ENCODE measurements around the gene KLHL29. TPM values are rescaled to one million over a fixed set of nuclear protein-coding genes. Genes with fewer than 3 reads are reported as not detected.
A peak's percentile ranks its signal among the peaks of the same experiment; 100 is the strongest.

Gene KLHL29
- total and polyA plus RNA-seq, 2 experiments from 2014 or later = 3.8 to 9.9 TPM

DNA sequence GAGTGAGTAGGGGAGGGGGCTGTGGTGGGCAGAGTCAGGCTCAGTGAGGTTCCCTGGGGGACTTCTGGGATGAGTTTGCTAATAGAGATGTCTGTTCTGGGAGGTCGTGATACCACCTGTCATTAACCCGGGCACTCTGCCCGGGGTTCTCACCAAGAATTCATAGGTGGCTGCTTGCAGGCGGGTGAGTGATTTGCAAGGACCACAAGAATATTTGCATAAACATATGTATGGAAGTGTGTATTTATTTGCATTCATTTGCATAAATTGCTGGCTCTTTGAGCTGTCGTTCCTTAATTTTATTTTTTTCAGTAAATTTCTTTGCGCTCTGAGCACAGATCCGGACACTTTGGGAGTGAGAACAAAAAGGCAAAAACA, 282.0 kb downstream of the KLHL29 start:
- no peak overlapping the region for H3K27ac ChIP-seq
- no peaks in the 10 kb centered on the region for H3K4me1 ChIP-seq (ENCODE audit: insufficient read depth)
- no peaks in the 10 kb centered on the region for H3K79me2 ChIP-seq
- H3K9me3 ChIP-seq (ENCODE audit: low read depth) = no peaks in the 10 kb centered on the region
- H3K4me2 ChIP-seq = no peak overlapping the region
- no peak for DNase-seq (ENCODE audit: low spot score)
- no peaks in the 10 kb centered on the region for H3K9me2 ChIP-seq (replicated peaks; ENCODE audit: insufficient read depth)
- no peak overlapping the region for H3K4me3 ChIP-seq
- H2AFZ ChIP-seq = no peak overlapping the region
- H4K20me1 ChIP-seq (ENCODE audit: insufficient read depth, poor library complexity, severe bottlenecking) = no peaks in the 10 kb centered on the region
- H3K27me3 ChIP-seq = no peaks in the 10 kb centered on the region
- TF ChIP-seq EZH2 (IDR thresholded peaks at IDR 0.05; ENCODE audit: borderline replicate concordance) (no peak), EZH2phosphoT487 (IDR thresholded peaks at IDR 0.05; ENCODE audit: low read depth, severe bottlenecking, unreplicated experiment) (no peak)
- TF ChIP-seq, protein P1, sequence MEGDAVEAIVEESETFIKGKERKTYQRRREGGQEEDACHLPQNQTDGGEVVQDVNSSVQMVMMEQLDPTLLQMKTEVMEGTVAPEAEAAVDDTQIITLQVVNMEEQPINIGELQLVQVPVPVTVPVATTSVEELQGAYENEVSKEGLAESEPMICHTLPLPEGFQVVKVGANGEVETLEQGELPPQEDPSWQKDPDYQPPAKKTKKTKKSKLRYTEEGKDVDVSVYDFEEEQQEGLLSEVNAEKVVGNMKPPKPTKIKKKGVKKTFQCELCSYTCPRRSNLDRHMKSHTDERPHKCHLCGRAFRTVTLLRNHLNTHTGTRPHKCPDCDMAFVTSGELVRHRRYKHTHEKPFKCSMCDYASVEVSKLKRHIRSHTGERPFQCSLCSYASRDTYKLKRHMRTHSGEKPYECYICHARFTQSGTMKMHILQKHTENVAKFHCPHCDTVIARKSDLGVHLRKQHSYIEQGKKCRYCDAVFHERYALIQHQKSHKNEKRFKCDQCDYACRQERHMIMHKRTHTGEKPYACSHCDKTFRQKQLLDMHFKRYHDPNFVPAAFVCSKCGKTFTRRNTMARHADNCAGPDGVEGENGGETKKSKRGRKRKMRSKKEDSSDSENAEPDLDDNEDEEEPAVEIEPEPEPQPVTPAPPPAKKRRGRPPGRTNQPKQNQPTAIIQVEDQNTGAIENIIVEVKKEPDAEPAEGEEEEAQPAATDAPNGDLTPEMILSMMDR (IDR thresholded peaks at IDR 0.05; ENCODE audit: poor library complexity) = no peak
- 94% methylated on average over 7 of the region's 7 CpGs for WGBS (ENCODE audit: low lambda C conversion rate, missing lambda C conversion rate)
- no peaks in the 10 kb centered on the region for H3K36me3 ChIP-seq (replicated peaks; ENCODE audit: insufficient read depth, low read depth)

DNA sequence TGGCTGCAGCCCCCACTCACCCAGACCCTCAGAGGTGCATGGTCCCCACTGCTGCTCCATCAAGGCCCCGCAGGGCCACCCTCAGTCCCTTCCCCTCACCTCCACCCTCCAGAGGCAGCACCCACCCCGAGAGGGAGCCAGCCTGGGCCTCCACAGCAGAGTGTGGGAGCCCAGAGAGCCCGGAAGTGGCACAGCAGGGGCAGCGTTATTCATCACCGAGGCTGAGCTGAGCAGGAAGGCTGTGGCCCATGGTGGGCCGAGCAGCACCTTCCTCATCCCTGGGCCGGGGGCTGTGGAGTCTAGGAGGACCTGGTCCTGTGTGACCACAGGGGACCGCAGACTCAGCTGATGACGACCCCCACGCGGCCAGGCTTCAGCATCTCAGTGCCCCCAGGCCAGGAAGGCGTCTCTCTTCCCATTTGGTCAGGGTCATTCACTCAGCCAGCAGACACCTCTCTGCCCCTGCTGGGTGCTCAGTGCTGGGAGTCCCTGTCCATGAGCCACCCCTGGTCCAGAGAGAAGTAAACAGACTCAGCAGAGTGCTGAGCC, 283.9 kb downstream of the KLHL29 start:
- no peaks in the 10 kb centered on the region for H3K79me2 ChIP-seq
- H2AFZ ChIP-seq = no peak overlapping the region
- H4K20me1 ChIP-seq (ENCODE audit: insufficient read depth, poor library complexity, severe bottlenecking) = no peaks in the 10 kb centered on the region
- H3K4me3 ChIP-seq = no peak overlapping the region
- H3K9me2 ChIP-seq (replicated peaks; ENCODE audit: insufficient read depth) = no peaks in the 10 kb centered on the region
- H3K4me2 ChIP-seq = no peak overlapping the region
- H3K27ac ChIP-seq = no peak overlapping the region
- TF ChIP-seq, protein P1 (IDR thresholded peaks at IDR 0.05; ENCODE audit: poor library complexity) = no peak
- TF ChIP-seq EZH2 (IDR thresholded peaks at IDR 0.05; ENCODE audit: borderline replicate concordance) = no peak
- no peak for TF ChIP-seq EZH2phosphoT487 (IDR thresholded peaks at IDR 0.05; ENCODE audit: low read depth, severe bottlenecking, unreplicated experiment)
- H3K4me1 ChIP-seq (ENCODE audit: insufficient read depth) = no peaks in the 10 kb centered on the region
- no peaks in the 10 kb centered on the region for H3K36me3 ChIP-seq (replicated peaks; ENCODE audit: insufficient read depth, low read depth)
- no peak for DNase-seq (ENCODE audit: low spot score)
- 88% methylated on average over 11 of the region's 12 CpGs for WGBS (ENCODE audit: low lambda C conversion rate, missing lambda C conversion rate)
- H3K9me3 ChIP-seq (ENCODE audit: low read depth) = no peaks in the 10 kb centered on the region
- H3K27me3 ChIP-seq = no peaks in the 10 kb centered on the region

DNA sequence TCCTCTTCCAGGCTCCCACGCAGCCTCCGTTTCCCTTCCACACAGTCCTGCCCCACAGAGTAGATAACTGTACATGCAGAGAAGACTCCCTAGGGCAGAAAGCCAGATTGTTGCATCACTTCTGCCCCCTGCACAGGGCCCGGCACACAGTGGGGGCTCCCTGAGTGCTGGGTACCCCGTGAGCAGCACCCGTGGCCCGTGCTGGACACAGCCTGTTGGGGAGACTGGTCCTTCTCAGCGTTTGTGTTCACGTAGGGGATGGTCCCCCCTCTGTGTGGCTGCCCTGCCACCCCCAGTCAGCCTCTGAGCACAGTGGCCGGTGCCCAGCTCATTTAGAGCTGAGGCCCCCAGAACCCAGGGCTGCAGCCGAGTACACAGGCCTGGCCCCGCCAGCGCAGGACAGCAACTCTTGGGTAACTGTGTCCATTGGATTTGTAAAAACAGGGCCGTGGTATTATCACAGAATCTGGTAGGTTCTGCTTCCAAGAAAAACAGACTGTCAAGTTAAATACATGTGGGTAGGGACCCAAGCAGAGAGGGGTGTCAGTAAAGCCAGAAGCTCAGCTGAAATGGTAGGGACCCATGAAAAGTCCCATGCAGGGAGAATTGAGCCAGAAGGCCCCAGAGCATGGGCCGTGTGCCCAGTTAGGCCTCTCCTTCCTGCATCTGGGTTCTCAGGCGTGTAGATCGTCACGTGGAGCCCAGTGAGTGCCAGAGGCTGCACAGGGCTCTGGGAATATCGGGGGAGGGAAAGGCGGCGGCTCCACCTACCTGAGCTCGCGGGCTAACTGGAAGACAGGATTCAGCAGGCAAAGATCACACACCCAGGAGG, 284.6 kb downstream of the KLHL29 start:
- no peaks in the 10 kb centered on the region for H3K9me3 ChIP-seq (ENCODE audit: low read depth)
- no peaks in the 10 kb centered on the region for H3K4me1 ChIP-seq (ENCODE audit: insufficient read depth)
- TF ChIP-seq EZH2phosphoT487 (IDR thresholded peaks at IDR 0.05; ENCODE audit: low read depth, severe bottlenecking, unreplicated experiment) = no peak
- TF ChIP-seq, protein P1 (IDR thresholded peaks at IDR 0.05; ENCODE audit: poor library complexity) = no peak
- TF ChIP-seq EZH2 (IDR thresholded peaks at IDR 0.05; ENCODE audit: borderline replicate concordance) = no peak
- no peaks in the 10 kb centered on the region for H4K20me1 ChIP-seq (ENCODE audit: insufficient read depth, poor library complexity, severe bottlenecking)
- H3K27ac ChIP-seq = no peak overlapping the region
- H3K9me2 ChIP-seq (replicated peaks; ENCODE audit: insufficient read depth) = no peaks in the 10 kb centered on the region
- no peaks in the 10 kb centered on the region for H3K36me3 ChIP-seq (replicated peaks; ENCODE audit: insufficient read depth, low read depth)
- WGBS (ENCODE audit: low lambda C conversion rate, missing lambda C conversion rate) = 85% methylated on average over 22 of the region's 22 CpGs
- H3K27me3 ChIP-seq = no peaks in the 10 kb centered on the region
- no peak overlapping the region for H3K4me2 ChIP-seq
- H2AFZ ChIP-seq = no peak overlapping the region
- H3K4me3 ChIP-seq = no peak overlapping the region
- no peaks in the 10 kb centered on the region for H3K79me2 ChIP-seq
- peak; percentile 44 for DNase-seq (ENCODE audit: low spot score)

Data from hepatocyte (in vitro differentiated cells).